ENCODE measurements around the gene TPST2. TPM values are rescaled to one million over a fixed set of nuclear protein-coding genes. Genes with fewer than 3 reads are reported as not detected.

Gene TPST2
- total RNA-seq, 4 donors from 2014 or later, result 32.3 to 110 (median 65.4) TPM

DNA sequence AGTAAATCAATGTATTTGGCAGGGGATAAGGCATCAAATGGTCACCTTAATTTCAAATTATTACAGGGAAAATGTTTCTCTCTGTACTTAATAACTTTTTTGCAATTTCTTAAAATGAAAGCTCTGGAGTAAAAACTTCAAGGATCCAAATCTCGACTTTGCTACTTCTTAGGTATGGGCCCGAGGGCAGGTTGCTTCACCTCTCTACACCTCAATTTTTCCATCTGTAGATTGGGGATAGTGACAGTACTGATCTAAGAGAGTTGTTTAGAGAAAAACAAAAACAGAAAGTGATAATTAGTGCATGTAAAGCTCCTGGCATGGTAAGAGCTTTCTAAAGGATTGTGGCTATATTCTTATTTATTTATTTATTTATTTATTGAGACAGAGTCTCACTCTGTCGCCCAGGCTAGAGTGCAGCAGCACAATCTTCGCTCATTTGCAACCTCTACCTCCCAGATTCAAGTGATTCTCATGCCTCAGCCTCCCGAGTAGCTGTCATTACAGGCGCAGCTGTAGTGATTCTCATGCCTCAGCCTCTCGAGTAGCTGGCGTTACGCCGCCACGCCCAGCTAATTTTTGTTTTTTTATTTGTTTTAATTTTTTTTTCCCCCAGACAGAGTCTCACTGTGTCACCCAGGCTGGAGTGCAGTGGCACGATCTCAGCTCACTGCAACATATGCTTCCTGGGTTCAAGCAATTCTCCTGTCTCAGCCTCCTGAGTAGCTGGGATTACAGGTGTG is 75.3 kb downstream of the TPST2 start:
- Histone ChIP-seq H3K27me3 (no peaks in the 10 kb centered on the region), H3K4me3 (no peak overlapping the region), H3K4me1 (peaks cover 24 to 25% of the 10 kb centered on the region in 2 donors), H3K9me3 (no peaks in the 10 kb centered on the region), H3K36me3 (peaks cover 0 to 12% of the 10 kb centered on the region in 2 donors), H3K27ac (peak overlapping the region in 1 of 4 donors; percentile 89)
- no peak for ATAC-seq
- no peak for TF ChIP-seq POLR2A (IDR thresholded peaks at IDR 0.05)
- TF ChIP-seq, protein P1, sequence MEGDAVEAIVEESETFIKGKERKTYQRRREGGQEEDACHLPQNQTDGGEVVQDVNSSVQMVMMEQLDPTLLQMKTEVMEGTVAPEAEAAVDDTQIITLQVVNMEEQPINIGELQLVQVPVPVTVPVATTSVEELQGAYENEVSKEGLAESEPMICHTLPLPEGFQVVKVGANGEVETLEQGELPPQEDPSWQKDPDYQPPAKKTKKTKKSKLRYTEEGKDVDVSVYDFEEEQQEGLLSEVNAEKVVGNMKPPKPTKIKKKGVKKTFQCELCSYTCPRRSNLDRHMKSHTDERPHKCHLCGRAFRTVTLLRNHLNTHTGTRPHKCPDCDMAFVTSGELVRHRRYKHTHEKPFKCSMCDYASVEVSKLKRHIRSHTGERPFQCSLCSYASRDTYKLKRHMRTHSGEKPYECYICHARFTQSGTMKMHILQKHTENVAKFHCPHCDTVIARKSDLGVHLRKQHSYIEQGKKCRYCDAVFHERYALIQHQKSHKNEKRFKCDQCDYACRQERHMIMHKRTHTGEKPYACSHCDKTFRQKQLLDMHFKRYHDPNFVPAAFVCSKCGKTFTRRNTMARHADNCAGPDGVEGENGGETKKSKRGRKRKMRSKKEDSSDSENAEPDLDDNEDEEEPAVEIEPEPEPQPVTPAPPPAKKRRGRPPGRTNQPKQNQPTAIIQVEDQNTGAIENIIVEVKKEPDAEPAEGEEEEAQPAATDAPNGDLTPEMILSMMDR (IDR thresholded peaks at IDR 0.05 in 4 of 5, conservative IDR thresholded peaks at IDR 0.05 in 1 of 5), result no peak
- in situ Hi-C loops (cut with MboI; ENCODE audit: low sequenced_read_pairs in 4 of 4), result no loop called here
- intact Hi-C loops (cut with DNase I; ENCODE audit: low total_unique reads), result no loop called here
- no peak for DNase-seq

DNA sequence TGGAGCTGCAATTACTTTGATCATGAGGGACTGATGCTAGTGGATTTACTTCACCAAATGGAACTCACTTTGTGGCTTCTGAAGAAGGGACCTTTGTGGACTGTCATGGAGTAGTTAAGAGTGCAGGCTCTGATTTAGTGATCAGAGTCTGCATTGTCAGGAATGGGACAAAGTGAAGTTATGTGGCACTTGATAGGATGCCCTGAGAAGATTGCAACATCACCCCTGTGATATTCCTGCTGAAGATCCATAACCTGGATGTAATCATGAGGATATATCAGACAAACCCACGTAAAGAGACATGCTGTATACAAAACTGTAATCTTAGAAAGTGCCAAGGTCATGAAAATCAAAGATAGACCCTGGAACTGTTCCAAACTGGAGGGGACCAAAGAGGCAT is 76.1 kb downstream of the TPST2 start:
- Histone ChIP-seq H3K9me3 (no peaks in the 10 kb centered on the region), H3K4me3 (no peak overlapping the region), H3K27ac (peak overlapping the region in 3 of 4 donors; percentile 89 to 96 (median 89)), H3K27me3 (no peaks in the 10 kb centered on the region), H3K4me1 (peaks cover 24 to 25% of the 10 kb centered on the region in 2 donors), H3K36me3 (peaks cover 0 to 20% of the 10 kb centered on the region in 2 donors)
- no peak for DNase-seq
- in situ Hi-C loops (cut with MboI; ENCODE audit: low sequenced_read_pairs in 4 of 4), result no loop called here
- intact Hi-C loops (cut with DNase I; ENCODE audit: low total_unique reads), result no loop called here
- no peak for ATAC-seq
- no peak for TF ChIP-seq POLR2A (IDR thresholded peaks at IDR 0.05)
- TF ChIP-seq, protein P1 (IDR thresholded peaks at IDR 0.05 in 4 of 5, conservative IDR thresholded peaks at IDR 0.05 in 1 of 5), result no peak

DNA sequence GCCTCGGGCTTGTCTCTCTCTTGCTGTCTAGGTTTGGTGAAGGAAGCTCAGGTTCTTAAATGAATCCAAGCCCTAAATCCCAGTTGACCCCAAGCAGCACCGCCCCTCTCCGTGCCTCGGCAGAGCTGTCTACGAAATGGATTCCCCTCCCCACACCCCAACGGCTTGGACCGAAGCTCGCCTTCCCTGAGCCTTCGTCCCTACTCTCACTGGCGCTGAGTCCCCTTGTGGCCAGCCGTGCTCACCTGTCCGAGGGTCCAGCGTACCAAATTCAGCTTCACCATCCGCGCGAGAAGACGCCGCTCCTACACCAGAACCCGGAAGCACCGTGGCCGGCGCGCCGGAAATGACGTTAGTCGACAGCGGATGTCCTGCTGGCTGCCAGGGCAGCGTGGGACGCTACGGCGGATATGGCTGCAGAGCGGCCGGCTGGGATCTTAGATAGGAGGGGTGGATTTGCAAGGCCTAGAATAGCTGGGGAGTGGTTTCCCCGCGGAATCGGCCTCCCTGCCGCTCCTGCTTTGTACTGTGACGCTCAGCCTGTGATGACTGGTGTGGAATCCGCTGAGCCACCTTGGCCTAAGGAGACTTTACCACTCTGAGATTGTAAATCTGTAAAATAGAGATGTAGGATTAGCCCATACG is 77.7 kb downstream of the TPST2 start, which contains the start of gene TFIP11:
Gene TFIP11 (minus strand): TSS at position 325 of the 645 bp plus-strand sequence. CDS start 2,201 bp downstream, outside the sequence.
- Histone ChIP-seq H3K27me3 (no peaks in the 10 kb centered on the region), H3K4me3 (peak within 1 kb of the TSS; percentile 68 to 99 (median 99)), H3K36me3 (peaks cover 0 to 36% of the 10 kb centered on the region in 2 donors), H3K9me3 (no peaks in the 10 kb centered on the region), H3K27ac (peak within 1 kb of the TSS; percentile 89 to 96 (median 92)), H3K4me1 (peaks cover 24 to 25% of the 10 kb centered on the region in 2 donors)
- TF ChIP-seq, protein P1 (IDR thresholded peaks at IDR 0.05 in 4 of 5, conservative IDR thresholded peaks at IDR 0.05 in 1 of 5), result no peak
- peak; percentile 78 to 85 for TF ChIP-seq POLR2A (IDR thresholded peaks at IDR 0.05)
- DNase-seq (peak; percentile 90), ATAC-seq (peak; percentile 86 to 94)
- in situ Hi-C loops (cut with MboI; ENCODE audit: low sequenced_read_pairs in 4 of 4) (no loop called here), intact Hi-C loops (cut with DNase I; ENCODE audit: low total_unique reads) (no loop called here)

DNA sequence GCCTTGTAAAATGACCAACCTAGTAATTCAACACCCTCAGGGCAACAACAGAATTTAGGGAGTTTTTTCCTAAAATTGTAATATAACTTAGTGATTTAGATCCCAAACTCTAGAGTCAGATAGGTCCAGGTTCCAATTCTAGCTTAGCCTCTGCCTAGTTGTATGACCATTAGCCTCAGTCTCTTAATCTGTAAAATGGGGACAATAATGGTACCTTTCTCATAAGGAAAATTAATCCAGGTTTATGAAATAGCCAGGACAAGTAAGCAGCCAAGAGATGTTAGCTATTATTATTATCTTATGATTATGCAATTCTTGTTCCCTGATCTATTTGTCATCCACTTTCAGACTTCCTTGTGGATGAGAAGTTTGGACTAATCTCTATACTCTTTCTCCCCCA is 81.8 kb downstream of the TPST2 start:
- TF ChIP-seq POLR2A (IDR thresholded peaks at IDR 0.05), result no peak
- TF ChIP-seq, protein P1 (IDR thresholded peaks at IDR 0.05 in 4 of 5, conservative IDR thresholded peaks at IDR 0.05 in 1 of 5), result no peak
- in situ Hi-C loops (cut with MboI; ENCODE audit: low sequenced_read_pairs in 4 of 4) (no loop called here), intact Hi-C loops (cut with DNase I; ENCODE audit: low total_unique reads) (no loop called here)
- Histone ChIP-seq H3K27ac (no peak overlapping the region), H3K4me1 (peaks cover 23 to 34% of the 10 kb centered on the region in 2 donors), H3K9me3 (no peaks in the 10 kb centered on the region), H3K4me3 (no peak overlapping the region), H3K36me3 (peaks cover 2 to 66% of the 10 kb centered on the region in 2 donors), H3K27me3 (no peaks in the 10 kb centered on the region)
- no peak for ATAC-seq
- DNase-seq, result no peak
